Mesenchymal stem cell (in vitro differentiated cells and primary cell): ENCODE measurements around the gene HECTD2.
"Not testable (repeated sequence)": the region's sequence is repeated elsewhere in the genome, so short reads cannot be mapped to it uniquely, and the experiment has no call there.

ENCODE experiments used
- DNase-seq: peaks from one replicate; pipeline ENCODE4 v3.0.0-alpha.2; 2013
- H2AFZ ChIP-seq: one replicate; pipeline ENCODE4 v1.6.1; 2013; ENCODE audit warnings: low read depth, mild to moderate bottlenecking, control low read depth, inconsistent platforms, low read length, moderate library complexity
- H2AK5ac ChIP-seq: 2 replicates; pipeline ENCODE4 v1.6.1; 2013; ENCODE audit warnings: low read length, moderate library complexity, mild to moderate bottlenecking, inconsistent platforms; ENCODE audit not compliant: severe bottlenecking
- H2BK120ac ChIP-seq: one replicate; pipeline ENCODE4 v1.6.1; 2013; ENCODE audit warnings: low read depth, mild to moderate bottlenecking, inconsistent platforms, low read length, moderate library complexity
- H2BK12ac ChIP-seq, 2 experiments: one replicate each; pipeline ENCODE4 v1.6.1; 2013; ENCODE audit warnings: inconsistent platforms in 2 of 2, low read length in 2 of 2, mild to moderate bottlenecking in 2 of 2, moderate library complexity in 2 of 2, control low read depth in 1 of 2
- H2BK15ac ChIP-seq: one replicate; pipeline ENCODE4 v1.6.1; 2013; ENCODE audit warnings: mild to moderate bottlenecking, low read depth, inconsistent platforms; ENCODE audit not compliant: poor library complexity, severe bottlenecking
- H2BK5ac ChIP-seq: 2 replicates; pipeline ENCODE4 v1.6.1; 2013; ENCODE audit warnings: low read depth, mild to moderate bottlenecking, low read length, control low read depth, inconsistent platforms; ENCODE audit not compliant: poor library complexity, severe bottlenecking
- H3K14ac ChIP-seq, 2 experiments: one replicate each; pipeline ENCODE4 v1.6.1; 2013; ENCODE audit warnings: inconsistent platforms in 2 of 2, low read length in 2 of 2, control low read depth in 1 of 2, mild to moderate bottlenecking in 1 of 2, moderate library complexity in 1 of 2
- H3K18ac ChIP-seq, 2 experiments: one replicate each; pipeline ENCODE4 v1.6.1; 2013; ENCODE audit warnings: inconsistent platforms in 2 of 2, low read length in 2 of 2, control low read depth in 1 of 2, low read depth in 1 of 2, mild to moderate bottlenecking in 1 of 2
- H3K23ac ChIP-seq, 2 experiments: one replicate each; pipeline ENCODE4 v1.6.1; 2013; ENCODE audit warnings: inconsistent platforms in 2 of 2, low read length in 2 of 2, mild to moderate bottlenecking in 2 of 2, moderate library complexity in 2 of 2, control low read depth in 1 of 2
- H3K27ac ChIP-seq: 2 replicates; pipeline ENCODE4 v1.5.1; 2013; ENCODE audit warnings: mild to moderate bottlenecking, moderate library complexity, low read length, control low read depth, inconsistent platforms; ENCODE audit not compliant: poor library complexity, severe bottlenecking
- H3K27me3 ChIP-seq, 2 experiments: 2 replicates each; pipeline versions ENCODE4 v1.6.1 to v1.7.0; 2013; ENCODE audit warnings: low read length in 2 of 2, mild to moderate bottlenecking in 2 of 2, moderate library complexity in 2 of 2, control low read depth in 1 of 2, inconsistent platforms in 1 of 2; ENCODE audit not compliant: control insufficient read depth in 1 of 2, insufficient read depth in 1 of 2
- H3K36me3 ChIP-seq, 2 experiments: 2 replicates each; pipeline versions ENCODE4 v1.6.1 to v1.7.0; 2013; ENCODE audit warnings: low read length in 2 of 2, control low read depth in 1 of 2, inconsistent platforms in 1 of 2, low read depth in 1 of 2, mild to moderate bottlenecking in 1 of 2; ENCODE audit not compliant: insufficient read depth in 2 of 2, control insufficient read depth in 1 of 2
- H3K4ac ChIP-seq, 2 experiments: one replicate each; pipeline ENCODE4 v1.6.1; 2013; ENCODE audit warnings: inconsistent platforms in 2 of 2, low read length in 2 of 2, mild to moderate bottlenecking in 2 of 2, moderate library complexity in 2 of 2, control low read depth in 1 of 2, low read depth in 1 of 2
- H3K4me1 ChIP-seq: 2 replicates; pipeline ENCODE4 v1.6.1; 2013; ENCODE audit warnings: low read depth, low read length, control low read depth; ENCODE audit not compliant: control insufficient read depth, insufficient read depth
- H3K4me2 ChIP-seq: 2 replicates; pipeline ENCODE4 v1.6.1; 2013; ENCODE audit warnings: low read length, mild to moderate bottlenecking, inconsistent platforms; ENCODE audit not compliant: poor library complexity, severe bottlenecking
- H3K4me3 ChIP-seq, 2 experiments: 2 replicates each; pipeline versions ENCODE4 v1.5.1 to v1.7.0; 2013; ENCODE audit warnings: low read length in 2 of 2, mild to moderate bottlenecking in 2 of 2, control low read depth in 1 of 2, low read depth in 1 of 2; ENCODE audit not compliant: insufficient read depth in 1 of 2
- H3K79me1 ChIP-seq: replicated peaks from 2 replicates; pipeline ENCODE4 v1.6.1; 2013; ENCODE audit warnings: mild to moderate bottlenecking, control low read depth, low read length, inconsistent platforms; ENCODE audit not compliant: poor library complexity, severe bottlenecking
- H3K9ac ChIP-seq: 2 replicates; pipeline ENCODE4 v1.7.0; 2013; ENCODE audit warnings: mild to moderate bottlenecking, low read length, moderate library complexity
- H3K9me3 ChIP-seq: 2 replicates; pipeline ENCODE4 v1.7.0; 2013; ENCODE audit warnings: mild to moderate bottlenecking, low read length; ENCODE audit not compliant: control insufficient read depth
- H4K8ac ChIP-seq: one replicate; pipeline ENCODE4 v1.6.1; 2013; ENCODE audit warnings: inconsistent platforms, mild to moderate bottlenecking, low read length, moderate library complexity
- H4K91ac ChIP-seq: one replicate; pipeline ENCODE4 v1.6.1; 2013; ENCODE audit warnings: mild to moderate bottlenecking, low read length, inconsistent platforms
- WGBS: methylation state at CpG from one replicate; pipeline ENCODE4 v1.1.7; 2013; ENCODE audit warnings: mixed read lengths; 5-methylcytosine and 5-hydroxymethylcytosine counted together

Gene HECTD2

DNA sequence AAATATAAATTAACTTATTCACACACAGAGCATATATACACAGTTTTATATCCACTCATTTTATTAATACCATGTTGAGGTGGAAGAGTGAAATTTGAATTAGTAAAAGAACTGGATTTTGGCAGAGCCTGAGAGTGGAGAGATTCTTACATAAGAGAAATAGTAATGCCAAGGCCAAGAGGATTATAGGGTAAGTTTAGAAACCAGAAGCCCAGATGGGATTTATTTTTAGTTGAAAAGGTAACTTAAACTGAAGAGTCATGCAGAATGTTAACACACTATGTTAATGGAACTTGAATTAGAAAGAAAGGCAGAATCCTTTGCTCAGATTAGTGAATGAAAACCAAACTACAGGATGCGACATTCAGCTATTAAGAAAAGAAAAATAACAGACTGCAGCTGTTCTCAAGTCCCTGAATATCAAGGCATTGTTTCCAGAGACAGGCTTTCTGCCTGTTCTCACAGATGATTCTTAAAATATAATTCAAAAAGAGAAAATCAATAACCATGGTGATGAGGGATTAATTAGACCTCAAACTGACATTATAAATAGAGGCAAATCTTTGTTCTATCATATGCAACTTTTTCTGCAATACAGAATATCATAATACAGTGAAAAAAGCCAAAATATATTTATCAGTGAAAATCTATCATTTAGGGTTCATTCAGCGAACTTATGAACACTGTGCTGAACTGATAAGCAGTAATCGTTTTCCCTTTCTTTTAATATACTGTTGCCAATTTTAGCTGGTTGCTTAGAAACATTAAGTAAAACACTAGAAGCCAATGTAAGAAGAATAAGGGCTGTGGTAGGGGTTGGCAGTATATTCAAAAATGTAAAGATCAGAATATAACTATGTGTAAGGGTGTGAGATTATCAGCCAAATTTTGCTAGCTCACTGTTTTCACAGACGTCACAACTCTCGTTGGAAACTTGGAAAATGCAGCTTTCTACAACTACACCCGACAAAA is 34.4 kb downstream of the HECTD2 start:
- H2BK12ac ChIP-seq = no peak overlapping the region
- H2BK5ac ChIP-seq = no peak overlapping the region
- H3K4me1 ChIP-seq = no peaks in the 10 kb centered on the region
- no peaks in the 10 kb centered on the region for H3K27me3 ChIP-seq
- H3K9me3 ChIP-seq = peaks cover 5% of the 10 kb centered on the region
- H3K4ac ChIP-seq = no peak overlapping the region
- no peak overlapping the region for H3K27ac ChIP-seq
- no peak overlapping the region for H4K8ac ChIP-seq
- H3K36me3 ChIP-seq = peaks cover 4 to 11% of the 10 kb centered on the region in 2 experiments
- DNase-seq = no peak
- H3K4me2 ChIP-seq = no peak overlapping the region
- no peak overlapping the region for H3K23ac ChIP-seq
- peaks cover 5% of the 10 kb centered on the region for H3K79me1 ChIP-seq
- H3K18ac ChIP-seq = no peak overlapping the region
- no peak overlapping the region for H3K9ac ChIP-seq
- H2BK15ac ChIP-seq = no peak overlapping the region
- no peak overlapping the region for H4K91ac ChIP-seq
- no peak overlapping the region for H3K14ac ChIP-seq
- H3K4me3 ChIP-seq = no peak overlapping the region
- no peak overlapping the region for H2BK120ac ChIP-seq
- WGBS = 100% methylated on average over 3 of the region's 6 CpGs
- H2AK5ac ChIP-seq = no peak overlapping the region
- H2AFZ ChIP-seq = no peak overlapping the region

DNA sequence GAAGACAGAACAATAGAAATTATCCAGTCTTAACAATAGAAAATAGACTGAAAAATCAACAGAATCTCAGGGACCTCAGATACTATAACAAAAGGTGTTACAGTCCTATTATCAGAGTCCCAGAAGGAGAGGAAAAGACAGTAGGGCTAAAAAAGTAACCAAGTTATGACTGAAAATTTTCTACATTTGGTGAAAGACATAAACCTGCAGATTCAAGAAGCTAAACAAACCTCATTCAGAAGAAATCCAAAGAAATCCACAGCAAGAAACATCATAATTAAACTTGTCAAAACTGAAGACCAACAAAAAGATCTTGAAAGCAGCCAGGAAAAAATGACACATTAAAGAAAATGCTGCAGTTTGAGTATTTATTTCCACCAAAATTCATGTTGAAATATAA is 41.9 kb downstream of the HECTD2 start:
- Histone ChIP-seq H4K8ac (no peak overlapping the region), H3K9ac (no peak overlapping the region), H2BK12ac (no peak overlapping the region), H2AK5ac (no peak overlapping the region), H3K79me1 (no peaks in the 10 kb centered on the region), H3K4ac (no peak overlapping the region), H2BK120ac (no peak overlapping the region), H3K4me3 (no peak overlapping the region), H2AFZ (no peak overlapping the region), H3K18ac (no peak overlapping the region), H3K27ac (no peak overlapping the region), H3K9me3 (peaks cover 35% of the 10 kb centered on the region), H3K4me2 (no peak overlapping the region), H3K36me3 (no peaks in the 10 kb centered on the region), H4K91ac (no peak overlapping the region), H3K4me1 (no peaks in the 10 kb centered on the region), H3K23ac (no peak overlapping the region), H3K27me3 (no peaks in the 10 kb centered on the region), H3K14ac (no peak overlapping the region), H2BK15ac (no peak overlapping the region), H2BK5ac (no peak overlapping the region)
- no peak for DNase-seq

DNA sequence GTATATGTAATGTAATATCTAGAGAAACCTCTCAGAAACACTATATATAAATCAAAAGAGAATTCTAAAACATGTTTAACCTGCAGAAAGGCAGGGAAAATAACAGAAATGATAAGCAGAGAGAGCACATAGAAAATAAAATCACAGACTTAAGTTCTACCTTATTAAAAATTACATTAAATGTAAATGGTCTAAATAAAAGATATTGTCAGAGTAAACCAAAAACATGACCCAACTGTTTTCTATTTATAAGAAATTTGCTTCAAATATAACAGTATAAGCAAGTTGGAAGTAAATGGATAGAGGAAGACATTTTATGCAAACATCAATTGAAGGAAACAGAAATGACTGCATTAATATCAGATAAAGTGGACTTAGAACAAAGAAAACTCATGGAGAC is 43.4 kb downstream of the HECTD2 start:
- H2AK5ac ChIP-seq = no peak overlapping the region
- H3K4me1 ChIP-seq = no peaks in the 10 kb centered on the region
- no peak overlapping the region for H2BK120ac ChIP-seq

DNA sequence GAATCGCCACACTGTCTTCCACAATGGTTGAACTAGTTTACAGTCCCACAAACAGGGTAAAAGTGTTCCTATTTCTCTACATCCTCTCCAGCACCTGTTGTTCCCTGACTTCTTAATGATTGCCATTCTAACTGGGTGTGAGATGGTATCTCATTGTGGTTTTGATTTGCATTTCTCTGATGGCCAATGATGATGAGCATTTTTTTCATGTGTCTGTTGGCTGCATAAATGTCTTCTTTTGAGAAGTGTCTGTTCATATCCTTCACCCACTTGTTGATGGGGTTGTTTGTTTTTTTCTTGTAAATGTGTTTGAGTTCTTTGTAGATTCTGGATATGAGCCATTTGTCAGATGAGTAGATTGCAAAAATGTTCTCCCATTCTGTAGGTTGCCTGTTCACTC is 45.0 kb downstream of the HECTD2 start:
- not testable (repeated sequence) for H3K23ac ChIP-seq
- no CpG with 5 or more reads among the region's 1 CpG for WGBS

More for the DNA sequence above, 43.4 kb downstream of the HECTD2 start:
- no peaks in the 10 kb centered on the region for H3K27me3 ChIP-seq
- DNase-seq = no peak
- no peak overlapping the region for H3K18ac ChIP-seq
- H3K23ac ChIP-seq = no peak overlapping the region
- H2BK15ac ChIP-seq = no peak overlapping the region
- H2BK12ac ChIP-seq = no peak overlapping the region
- no peak overlapping the region for H3K4me3 ChIP-seq
- H3K4me2 ChIP-seq = no peak overlapping the region
- no peak overlapping the region for H3K4ac ChIP-seq
- no peak overlapping the region for H2AFZ ChIP-seq
- H3K9ac ChIP-seq = no peak overlapping the region
- H4K91ac ChIP-seq = no peak overlapping the region
- H3K9me3 ChIP-seq = peaks cover 35% of the 10 kb centered on the region
- H3K27ac ChIP-seq = no peak overlapping the region
- no peaks in the 10 kb centered on the region for H3K36me3 ChIP-seq
- H2BK5ac ChIP-seq = no peak overlapping the region
- no peaks in the 10 kb centered on the region for H3K79me1 ChIP-seq
- no peak overlapping the region for H4K8ac ChIP-seq
- H3K14ac ChIP-seq = no peak overlapping the region

More for the DNA sequence above, 45.0 kb downstream of the HECTD2 start:
- not testable (repeated sequence) for H2BK15ac ChIP-seq, H3K36me3 ChIP-seq, H3K27me3 ChIP-seq, H3K4me1 ChIP-seq, H2BK5ac ChIP-seq, H3K79me1 ChIP-seq, H2BK12ac ChIP-seq, DNase-seq, H4K8ac ChIP-seq, H3K27ac ChIP-seq, H3K4me2 ChIP-seq, H3K9ac ChIP-seq, H2AK5ac ChIP-seq, H2AFZ ChIP-seq, H2BK120ac ChIP-seq, H4K91ac ChIP-seq, H3K14ac ChIP-seq, H3K4me3 ChIP-seq, H3K4ac ChIP-seq, H3K18ac ChIP-seq
- peaks cover 29% of the 10 kb centered on the region for H3K9me3 ChIP-seq
